HG03159 (cell line): ENCODE results near the gene BRS3.
"Not testable (repeated sequence)": the region's sequence is repeated elsewhere in the genome, so short reads cannot be mapped to it uniquely, and the experiment has no call there.

ENCODE experiments used
- ATAC-seq: cut with Tn5 transposase; IDR thresholded peaks from one replicate; pipeline ENCODE4 v1.9.1; 2021; ENCODE audit warnings: mild to moderate bottlenecking, moderate library complexity; ENCODE audit not compliant: unreplicated experiment

The BRS3 gene

DNA sequence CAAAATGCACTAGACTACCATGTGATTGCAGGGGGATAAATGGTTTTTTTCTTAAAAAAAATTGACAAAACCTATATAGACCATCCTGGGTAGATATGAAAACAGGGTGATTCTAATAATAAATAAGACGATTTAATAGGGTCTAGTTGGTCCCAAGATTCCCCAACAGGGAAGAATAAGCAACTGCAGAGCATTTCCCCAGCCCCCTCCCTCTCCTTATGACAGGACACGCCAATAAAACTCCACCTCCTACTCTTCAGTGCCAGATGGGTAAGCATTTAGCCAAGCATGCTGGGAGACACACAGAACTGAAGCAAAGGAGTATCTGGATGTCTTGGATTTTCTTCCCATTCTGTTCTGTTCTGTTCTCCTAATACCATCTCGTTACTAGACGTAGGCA, at the start of gene BRS3:
Gene BRS3, plus strand, starts transcription at position 301 of the 400 bp plus-strand sequence. CDS start 168 bp downstream, outside the sequence.
- ATAC-seq: no peak

DNA sequence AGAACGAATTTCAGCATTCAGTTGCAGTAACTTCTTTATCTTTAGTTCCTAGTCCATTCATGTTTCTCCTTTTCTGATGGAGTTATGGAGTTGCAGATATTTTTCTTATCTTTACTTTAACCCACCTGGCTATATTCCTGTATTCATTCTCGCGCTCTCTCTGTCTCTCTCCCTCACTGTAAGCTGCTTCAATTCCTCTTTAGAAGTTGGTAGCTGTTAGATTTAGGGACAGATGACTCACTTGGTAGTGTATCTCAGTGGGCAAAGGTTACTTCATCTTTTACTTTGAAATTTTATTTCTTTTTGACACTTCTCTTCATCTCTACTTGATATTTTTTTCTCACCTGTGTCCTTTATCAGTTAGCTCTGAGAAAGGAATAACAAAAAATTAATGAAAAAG, 49.6 kb upstream of the BRS3 start:
- no peak for ATAC-seq

DNA sequence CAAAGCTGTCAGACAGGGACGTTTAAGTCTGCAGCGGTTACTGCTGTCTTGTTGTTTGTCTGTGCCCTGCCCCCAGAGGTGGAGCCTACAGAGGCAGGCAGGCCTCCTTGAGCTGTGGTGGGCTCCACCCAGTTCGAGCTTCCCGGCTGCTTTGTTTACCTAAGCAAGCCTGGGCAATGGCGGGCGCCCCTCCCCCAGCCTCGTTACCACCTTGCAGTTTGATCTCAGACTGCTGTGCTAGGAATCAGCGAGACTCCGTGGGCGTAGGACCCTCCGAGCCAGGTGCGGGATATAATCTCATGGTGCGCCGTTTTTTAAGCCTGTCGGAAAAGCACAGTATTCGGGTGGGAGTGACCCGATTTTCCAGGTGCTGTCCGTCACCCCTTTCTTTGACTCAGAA, 42.1 kb upstream of the BRS3 start:
- not testable (repeated sequence) for ATAC-seq

DNA sequence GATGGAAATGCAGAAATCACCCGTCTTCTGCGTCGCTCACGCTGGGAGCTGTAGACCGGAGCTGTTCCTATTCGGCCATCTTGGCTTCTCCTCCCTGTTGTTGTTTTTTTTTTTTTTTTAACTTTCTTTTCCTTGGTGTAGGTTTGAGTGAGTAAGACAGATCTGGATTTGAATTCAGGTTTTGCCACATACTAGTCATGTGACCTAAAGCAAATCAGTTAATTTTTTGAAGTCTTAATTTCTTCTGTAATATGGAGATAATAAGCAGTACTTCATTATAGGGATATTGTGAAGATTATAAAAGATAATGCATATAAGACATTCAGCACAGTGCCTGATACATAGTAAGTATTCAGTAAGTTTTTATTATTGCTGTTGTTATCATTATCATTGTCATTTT, 41.5 kb upstream of the BRS3 start:
- no peak for ATAC-seq

GRCh38 chrX:136447308-136447707, 40.4 kb upstream of the BRS3 start:
- no peak for ATAC-seq

GRCh38 chrX:136447968-136448367, 39.8 kb upstream of the BRS3 start:
- ATAC-seq: no peak

- ATAC-seq: no peak
Observed at GRCh38 chrX:136450050-136450830, 37.5 kb upstream of the BRS3 start.

- ATAC-seq: no peak
Observed at GRCh38 chrX:136452614-136453013, 35.1 kb upstream of the BRS3 start.

DNA sequence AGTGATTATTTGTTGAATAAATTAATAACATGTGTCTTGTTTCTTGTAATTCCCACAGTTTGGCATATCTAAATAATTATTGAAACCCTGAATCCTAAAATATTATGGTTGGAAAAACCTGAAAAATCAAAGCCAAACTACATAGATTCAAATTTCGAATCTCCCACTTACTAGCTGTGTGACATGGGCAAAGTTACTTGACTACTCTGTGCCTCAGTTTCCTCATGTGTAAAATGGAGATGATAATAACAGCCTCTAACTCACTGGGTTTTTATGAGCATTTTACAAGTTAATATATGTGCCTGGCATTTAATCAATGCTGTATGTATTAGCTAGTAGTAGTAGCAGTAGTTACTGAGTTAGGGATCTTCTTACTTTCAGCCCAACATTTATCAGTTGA, 34.6 kb upstream of the BRS3 start:
- no peak for ATAC-seq

- ATAC-seq: no peak
Observed at GRCh38 chrX:136453771-136454170, 34.0 kb upstream of the BRS3 start.

DNA sequence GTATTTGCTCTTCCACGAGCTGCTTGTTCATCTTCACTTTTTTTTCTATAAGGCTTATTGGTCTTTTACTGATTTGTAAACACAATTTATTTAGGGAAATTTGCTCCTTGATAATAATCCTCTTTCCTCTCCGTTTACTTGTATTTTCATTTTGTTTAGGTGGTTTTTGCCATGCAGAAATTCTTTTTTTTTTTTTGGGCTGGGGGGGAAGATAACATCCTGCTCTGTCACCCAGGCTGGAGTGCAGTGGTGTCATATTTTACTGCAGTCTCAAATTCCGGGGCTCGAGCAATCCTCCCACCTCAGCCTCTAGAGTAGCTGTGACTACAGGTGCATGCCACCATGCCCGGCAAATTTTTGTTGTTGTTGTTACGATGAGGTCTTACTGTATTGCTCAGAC, 31.6 kb upstream of the BRS3 start:
- ATAC-seq: no peak

DNA sequence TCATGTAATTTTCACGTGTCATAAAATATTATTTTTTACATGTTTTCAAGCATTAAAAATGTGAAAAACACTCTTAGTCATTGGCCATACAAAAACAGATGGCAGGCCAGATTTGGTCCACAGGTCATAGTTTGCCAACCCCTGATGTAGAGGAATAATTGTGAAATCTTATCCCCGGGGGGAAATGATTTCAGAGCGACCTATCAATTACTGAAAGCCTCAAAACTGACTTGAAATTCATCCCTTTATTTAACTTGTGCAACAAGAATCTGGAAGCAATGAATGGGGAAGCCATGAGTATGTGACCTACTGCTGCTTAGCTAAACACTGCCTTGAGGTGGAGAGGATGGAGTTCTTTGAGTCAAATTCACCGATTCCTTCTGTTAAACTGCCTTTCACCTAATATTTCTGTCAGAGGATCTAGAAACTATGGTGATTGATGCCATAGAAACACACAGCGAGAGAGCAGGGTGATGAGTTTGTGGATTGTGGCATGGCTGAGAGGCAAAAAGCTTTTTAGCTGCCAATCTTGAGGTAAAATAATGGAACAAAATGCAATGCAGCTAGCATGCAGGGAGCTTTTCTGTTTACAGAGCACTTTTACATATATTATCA, 30.3 kb upstream of the BRS3 start:
- no peak for ATAC-seq

- no peak for ATAC-seq
Observed at GRCh38 chrX:136464589-136464988, 23.2 kb upstream of the BRS3 start.

- no peak for ATAC-seq
Observed at GRCh38 chrX:136467303-136467702, 20.4 kb upstream of the BRS3 start.

GRCh38 chrX:136468391-136469103, 19.2 kb upstream of the BRS3 start:
- ATAC-seq: no peak

- no peak for ATAC-seq
Observed at GRCh38 chrX:136473663-136474062, 14.1 kb upstream of the BRS3 start.

DNA sequence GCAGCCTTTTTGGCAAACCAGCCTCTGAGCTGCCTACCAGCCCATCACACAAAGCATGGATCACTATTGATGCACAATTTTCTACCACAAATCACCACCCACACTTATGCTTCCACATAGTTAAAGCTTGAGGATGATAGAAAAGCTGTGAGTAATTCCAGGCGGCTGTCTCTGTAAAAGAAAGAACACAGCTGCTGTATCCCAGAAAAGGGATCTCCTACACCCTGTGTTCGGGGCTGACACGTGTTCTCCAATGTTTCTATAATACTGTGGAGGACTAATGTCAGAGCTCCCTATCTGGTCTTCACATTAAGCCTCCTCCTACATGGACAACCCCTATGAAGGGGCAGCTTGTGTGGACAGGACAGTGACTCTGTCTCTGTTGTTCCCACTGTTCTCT, 12.5 kb upstream of the BRS3 start:
- no peak for ATAC-seq

DNA sequence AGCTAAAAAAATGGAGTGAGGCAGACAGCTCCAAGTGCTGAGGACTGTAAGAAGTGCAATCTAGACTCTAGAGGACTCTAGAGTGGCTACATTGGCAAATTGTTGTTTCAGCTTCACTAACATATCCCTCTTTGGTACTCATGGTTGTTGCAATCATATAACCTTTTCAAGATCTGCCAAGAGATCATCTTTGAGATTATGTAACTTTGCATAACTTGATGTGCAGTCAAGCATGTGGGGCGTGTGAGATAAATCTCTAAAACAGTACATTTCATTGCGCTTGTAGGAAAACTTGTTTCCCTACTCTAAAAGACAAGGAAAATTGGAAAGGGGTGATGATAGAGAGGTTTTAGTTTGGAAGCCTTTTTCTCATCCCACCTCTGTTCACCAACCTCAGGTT, 11.2 kb upstream of the BRS3 start:
- no peak for ATAC-seq

- ATAC-seq: no peak
Observed at GRCh38 chrX:136477026-136477425, 10.7 kb upstream of the BRS3 start.

DNA sequence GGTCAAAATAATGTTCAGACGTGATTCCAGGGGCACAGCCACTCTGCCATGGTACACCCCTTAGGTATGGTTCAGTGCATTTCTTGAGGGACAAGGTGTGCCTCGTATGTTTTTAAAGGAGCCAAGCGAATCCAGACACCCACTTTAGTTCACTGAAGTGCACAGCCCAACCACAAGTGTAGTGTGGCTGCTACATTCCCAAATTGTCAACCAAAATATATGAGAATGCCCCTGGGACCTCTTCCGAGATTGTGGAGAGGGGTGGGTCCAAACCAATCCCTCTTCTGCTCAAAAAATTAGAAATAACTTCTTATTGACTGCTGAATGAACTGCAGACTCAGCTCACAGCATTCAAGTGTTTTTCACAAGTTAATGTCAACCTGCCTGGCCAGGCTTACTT, 7.4 kb upstream of the BRS3 start:
- ATAC-seq: no peak

GRCh38 chrX:136488706-136489105, 959 bp downstream of the BRS3 start:
- no peak for ATAC-seq

- ATAC-seq: no peak
Observed at GRCh38 chrX:136491832-136492231, 4.1 kb downstream of the BRS3 start.
